Kidney capillary endothelial cell (primary cell): ENCODE measurements around the gene RIMBP3B.
"Not testable (repeated sequence)": the region's sequence is repeated elsewhere in the genome, so short reads cannot be mapped to it uniquely, and the experiment has no call there.

ENCODE experiments used
- DNase-seq: peaks from one replicate; pipeline ENCODE4 v3.0.0-alpha.2; 2018; ENCODE audit warnings: low spot score

The RIMBP3B gene, protein sequence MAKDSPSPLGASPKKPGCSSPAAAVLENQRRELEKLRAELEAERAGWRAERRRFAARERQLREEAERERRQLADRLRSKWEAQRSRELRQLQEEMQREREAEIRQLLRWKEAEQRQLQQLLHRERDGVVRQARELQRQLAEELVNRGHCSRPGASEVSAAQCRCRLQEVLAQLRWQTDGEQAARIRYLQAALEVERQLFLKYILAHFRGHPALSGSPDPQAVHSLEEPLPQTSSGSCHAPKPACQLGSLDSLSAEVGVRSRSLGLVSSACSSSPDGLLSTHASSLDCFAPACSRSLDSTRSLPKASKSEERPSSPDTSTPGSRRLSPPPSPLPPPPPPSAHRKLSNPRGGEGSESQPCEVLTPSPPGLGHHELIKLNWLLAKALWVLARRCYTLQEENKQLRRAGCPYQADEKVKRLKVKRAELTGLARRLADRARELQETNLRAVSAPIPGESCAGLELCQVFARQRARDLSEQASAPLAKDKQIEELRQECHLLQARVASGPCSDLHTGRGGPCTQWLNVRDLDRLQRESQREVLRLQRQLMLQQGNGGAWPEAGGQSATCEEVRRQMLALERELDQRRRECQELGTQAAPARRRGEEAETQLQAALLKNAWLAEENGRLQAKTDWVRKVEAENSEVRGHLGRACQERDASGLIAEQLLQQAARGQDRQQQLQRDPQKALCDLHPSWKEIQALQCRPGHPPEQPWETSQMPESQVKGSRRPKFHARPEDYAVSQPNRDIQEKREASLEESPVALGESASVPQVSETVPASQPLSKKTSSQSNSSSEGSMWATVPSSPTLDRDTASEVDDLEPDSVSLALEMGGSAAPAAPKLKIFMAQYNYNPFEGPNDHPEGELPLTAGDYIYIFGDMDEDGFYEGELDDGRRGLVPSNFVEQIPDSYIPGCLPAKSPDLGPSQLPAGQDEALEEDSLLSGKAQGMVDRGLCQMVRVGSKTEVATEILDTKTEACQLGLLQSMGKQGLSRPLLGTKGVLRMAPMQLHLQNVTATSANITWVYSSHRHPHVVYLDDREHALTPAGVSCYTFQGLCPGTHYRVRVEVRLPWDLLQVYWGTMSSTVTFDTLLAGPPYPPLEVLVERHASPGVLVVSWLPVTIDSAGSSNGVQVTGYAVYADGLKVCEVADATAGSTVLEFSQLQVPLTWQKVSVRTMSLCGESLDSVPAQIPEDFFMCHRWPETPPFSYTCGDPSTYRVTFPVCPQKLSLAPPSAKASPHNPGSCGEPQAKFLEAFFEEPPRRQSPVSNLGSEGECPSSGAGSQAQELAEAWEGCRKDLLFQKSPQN (N-terminal part only)

DNA sequence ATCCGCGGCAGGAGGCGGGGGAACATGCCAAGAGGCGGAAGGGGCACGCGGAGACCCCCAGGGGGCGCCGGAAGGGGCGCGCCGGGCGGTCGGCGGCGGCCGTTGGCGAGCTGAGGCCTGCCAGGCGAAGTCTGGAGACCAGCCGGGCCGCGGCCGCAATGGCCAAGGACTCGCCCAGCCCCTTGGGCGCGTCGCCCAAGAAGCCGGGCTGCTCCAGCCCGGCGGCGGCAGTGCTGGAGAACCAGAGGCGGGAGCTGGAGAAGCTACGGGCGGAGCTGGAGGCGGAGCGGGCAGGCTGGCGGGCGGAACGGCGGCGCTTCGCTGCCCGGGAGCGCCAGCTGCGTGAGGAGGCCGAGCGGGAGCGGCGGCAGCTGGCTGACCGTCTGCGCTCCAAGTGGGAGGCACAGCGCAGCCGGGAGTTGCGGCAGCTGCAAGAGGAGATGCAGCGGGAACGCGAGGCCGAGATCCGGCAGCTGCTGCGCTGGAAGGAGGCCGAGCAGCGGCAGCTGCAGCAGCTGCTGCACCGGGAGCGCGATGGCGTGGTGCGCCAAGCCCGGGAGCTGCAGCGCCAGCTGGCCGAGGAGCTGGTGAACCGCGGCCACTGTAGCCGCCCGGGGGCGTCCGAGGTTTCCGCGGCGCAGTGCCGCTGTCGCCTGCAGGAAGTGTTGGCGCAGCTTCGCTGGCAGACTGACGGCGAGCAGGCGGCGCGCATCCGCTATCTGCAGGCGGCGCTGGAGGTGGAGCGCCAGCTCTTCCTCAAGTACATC, at the start of gene RIMBP3B:
Gene RIMBP3B, plus strand, starts transcription at position 51 of the 767 bp plus-strand sequence. Its CDS starts 108 bp downstream, at position 159.
- not testable (repeated sequence) for DNase-seq

DNA sequence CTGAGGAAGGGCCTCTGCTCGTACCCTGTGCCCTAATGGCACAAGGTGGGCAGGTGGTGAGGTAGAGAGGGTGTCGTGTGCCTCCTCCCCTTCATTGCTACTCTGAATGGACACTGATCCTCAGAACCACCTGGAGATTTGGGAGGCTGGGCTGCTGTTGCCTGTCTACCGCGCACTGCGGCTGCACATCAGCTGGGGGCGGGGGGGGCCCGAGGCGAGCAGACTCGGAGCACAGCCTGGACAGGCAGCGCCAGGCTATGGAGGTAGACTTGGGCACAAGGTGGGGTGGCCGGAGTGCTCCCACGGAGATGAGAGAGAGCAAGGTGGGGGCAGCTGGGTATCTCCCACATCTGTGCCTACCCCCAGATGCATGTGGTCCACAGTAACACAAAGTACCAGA, 26.0 kb upstream of the RIMBP3B start:
- not testable (repeated sequence) for DNase-seq

DNA sequence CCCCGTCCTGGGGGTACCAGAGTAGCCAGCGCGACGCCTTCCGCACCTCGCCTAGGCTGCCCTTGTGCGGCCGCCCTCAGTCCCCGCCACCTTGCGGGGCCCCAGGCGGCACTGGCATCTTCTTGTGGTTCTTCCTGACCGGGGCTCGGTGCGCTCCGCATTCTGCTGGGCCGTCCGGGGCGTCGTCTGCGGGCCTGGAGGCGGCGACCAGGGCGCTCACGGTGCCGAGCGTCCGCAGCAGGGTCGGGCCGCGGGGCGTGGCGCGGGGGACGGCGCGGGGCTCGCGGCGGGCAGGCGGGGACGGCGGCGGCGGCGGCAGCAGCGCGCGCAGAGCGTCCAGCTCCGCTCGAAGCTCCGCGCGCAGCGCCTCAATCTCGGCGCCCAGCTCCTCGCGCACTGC, 23.0 kb upstream of the RIMBP3B start:
- DNase-seq = not testable (repeated sequence)

- not testable (repeated sequence) for DNase-seq
Measured at GRCh38 chr22:21362473-21362872, 21.1 kb upstream of the RIMBP3B start.

DNA sequence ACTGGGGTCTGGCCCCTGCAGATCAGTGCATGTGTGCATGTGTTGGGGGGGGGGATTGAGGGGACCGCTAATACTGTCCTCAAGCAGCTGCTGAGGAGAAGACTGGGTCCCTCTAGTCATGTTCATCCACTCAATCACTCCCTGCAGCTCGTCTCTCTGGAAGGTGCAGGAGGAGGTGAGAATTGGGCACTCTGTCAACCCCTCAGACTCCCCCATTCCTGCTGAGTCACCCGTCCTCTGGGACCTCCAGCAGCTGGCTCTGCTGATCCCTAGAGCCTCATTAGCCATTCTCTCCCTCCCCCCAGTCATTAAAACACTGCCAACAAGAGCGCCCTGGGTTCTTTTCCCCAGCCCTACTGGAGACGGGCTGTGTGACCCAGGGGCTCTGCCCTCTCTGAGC, 20.5 kb upstream of the RIMBP3B start:
- not testable (repeated sequence) for DNase-seq

GRCh38 chr22:21363803-21364202, 19.7 kb upstream of the RIMBP3B start:
- not testable (repeated sequence) for DNase-seq

DNA sequence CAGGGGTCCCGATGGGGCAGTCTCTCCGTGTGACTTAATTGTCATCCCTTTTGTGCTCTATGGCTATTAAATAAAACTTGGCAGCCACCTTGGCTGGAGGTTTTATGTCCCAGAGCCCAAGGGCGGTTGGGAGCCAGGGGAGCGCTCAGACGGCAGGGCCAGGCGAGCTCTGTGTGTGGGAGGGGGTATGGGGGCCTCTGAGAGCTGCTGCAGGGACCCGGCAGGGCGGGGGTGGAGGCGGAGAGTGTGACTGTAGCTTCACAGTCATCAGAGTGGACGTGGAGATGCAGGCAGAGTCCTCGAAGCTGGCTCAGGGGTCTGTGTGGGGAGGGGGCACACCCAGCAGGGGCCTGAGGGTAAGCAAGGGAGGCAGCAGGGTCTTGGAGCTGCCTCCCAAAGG, 19.2 kb upstream of the RIMBP3B start:
- DNase-seq = not testable (repeated sequence)

- not testable (repeated sequence) for DNase-seq
Measured at GRCh38 chr22:21365337-21365736, 18.2 kb upstream of the RIMBP3B start.

DNA sequence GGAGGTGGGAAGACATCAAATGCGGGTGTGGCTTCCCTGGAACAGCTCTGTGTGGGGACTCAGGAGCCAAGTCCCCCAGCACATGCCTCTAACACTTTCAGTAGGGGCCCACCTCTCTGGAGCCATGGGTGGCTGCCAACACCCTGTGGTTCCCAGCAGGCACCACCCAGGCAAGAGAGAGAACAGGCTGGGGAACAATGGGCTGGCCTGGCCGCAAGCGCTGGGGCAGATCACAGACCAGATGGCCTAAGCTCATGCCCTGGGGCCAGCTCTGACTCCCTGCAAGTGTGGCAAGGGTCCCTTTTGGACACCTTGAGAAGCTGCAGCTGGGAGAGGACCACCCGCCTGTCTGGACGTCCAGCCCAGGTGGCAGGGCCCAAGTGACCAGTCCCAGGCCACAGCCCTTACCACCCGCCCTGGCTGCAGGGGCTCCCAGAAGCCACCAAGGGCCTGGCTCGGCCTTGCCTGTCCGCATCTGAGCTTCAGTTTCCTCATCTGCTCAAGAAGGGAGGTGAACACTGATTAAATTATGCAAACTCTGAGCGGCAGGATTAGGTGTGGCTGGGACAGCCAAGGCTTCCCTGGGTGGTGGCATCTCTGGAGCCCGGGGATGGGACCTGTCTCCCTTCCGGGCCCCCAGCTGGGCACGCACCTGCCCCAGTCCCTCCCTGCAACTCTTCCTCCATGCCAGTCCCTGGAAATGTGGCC, 14.8 kb upstream of the RIMBP3B start:
- not testable (repeated sequence) for DNase-seq

DNA sequence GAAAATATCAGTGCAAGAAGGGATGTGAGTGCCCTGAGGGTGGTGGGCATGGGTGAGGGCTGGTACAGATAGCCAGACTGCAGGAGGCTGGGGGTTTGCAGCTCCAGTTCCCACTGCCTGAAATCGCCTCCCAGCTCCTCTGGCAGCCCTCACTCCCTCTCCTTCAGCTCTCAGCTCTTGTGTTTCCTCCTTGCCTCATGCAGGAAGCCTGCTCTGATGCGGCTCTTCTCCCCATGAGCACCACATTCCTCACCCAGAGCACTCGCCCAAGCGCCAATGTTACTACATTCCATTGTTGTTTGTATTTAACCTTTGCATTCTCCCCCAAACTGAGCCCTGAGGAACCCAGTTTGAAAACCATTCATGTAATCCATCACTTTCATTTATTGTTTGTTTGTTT, 7.7 kb upstream of the RIMBP3B start:
- not testable (repeated sequence) for DNase-seq

DNA sequence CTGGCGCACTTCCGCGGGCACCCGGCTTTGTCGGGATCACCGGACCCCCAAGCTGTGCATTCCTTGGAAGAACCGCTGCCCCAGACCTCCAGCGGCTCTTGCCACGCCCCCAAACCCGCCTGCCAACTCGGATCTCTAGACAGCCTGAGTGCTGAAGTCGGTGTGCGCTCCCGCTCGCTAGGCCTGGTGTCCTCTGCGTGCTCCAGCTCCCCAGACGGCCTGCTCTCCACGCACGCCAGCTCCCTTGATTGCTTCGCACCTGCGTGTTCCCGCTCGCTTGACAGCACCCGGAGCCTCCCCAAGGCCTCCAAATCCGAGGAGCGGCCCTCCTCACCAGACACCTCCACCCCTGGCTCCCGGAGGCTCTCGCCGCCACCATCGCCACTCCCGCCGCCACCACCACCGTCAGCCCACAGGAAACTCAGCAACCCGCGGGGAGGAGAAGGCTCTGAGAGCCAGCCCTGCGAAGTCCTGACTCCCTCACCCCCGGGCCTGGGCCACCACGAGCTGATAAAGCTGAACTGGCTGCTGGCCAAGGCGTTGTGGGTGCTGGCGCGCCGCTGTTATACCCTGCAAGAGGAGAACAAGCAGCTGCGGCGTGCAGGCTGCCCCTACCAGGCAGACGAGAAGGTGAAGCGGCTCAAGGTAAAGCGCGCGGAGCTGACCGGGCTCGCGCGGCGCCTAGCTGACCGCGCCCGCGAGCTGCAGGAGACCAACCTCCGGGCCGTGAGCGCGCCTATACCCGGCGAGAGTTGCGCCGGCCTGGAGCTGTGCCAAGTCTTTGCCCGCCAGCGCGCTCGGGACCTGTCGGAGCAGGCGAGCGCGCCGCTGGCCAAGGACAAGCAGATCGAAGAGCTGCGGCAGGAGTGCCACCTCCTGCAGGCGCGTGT, 1.2 kb downstream of the RIMBP3B start:
- DNase-seq = not testable (repeated sequence)

- not testable (repeated sequence) for DNase-seq
Measured at GRCh38 chr22:21389480-21389879, 5.9 kb downstream of the RIMBP3B start.

DNA sequence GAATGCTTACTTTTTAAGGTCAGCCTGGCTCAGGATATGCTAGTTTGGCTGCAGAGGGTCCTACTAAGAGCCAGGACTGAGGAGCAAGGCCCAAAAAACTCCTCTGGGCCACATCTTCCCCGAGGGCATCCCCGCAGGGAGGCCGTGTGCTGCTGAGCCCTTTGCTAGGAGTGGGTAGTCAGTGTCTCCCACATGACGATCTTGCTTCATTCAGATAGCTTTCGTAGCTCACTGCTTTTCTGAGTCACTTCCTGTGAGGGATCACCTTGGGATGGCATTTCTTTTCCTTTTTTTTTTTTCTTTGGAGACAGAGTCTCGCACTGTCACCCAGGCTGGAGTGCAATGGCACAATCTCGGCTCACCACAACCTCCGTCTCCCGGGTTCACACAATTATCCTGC, 6.5 kb downstream of the RIMBP3B start:
- not testable (repeated sequence) for DNase-seq

DNA sequence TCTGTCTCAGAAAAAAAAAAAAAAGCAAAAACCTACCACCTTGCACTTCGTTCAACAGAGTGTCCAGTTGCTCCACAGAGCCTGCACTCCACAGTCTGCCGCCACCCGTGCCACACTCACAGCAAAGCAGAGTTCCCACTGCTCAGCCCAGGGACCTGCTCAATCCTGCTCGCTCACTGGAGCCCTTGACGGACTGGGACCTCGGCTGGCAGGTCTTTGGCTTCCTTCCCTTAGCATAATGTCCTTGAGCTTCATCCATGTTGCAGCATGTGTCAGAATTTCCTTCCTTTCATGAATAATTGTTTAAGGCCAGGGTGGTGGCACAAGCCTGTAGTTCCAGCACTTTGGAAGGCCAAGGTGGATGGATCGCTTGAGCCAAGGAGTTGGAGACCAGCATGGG, 11.1 kb downstream of the RIMBP3B start:
- not testable (repeated sequence) for DNase-seq

DNA sequence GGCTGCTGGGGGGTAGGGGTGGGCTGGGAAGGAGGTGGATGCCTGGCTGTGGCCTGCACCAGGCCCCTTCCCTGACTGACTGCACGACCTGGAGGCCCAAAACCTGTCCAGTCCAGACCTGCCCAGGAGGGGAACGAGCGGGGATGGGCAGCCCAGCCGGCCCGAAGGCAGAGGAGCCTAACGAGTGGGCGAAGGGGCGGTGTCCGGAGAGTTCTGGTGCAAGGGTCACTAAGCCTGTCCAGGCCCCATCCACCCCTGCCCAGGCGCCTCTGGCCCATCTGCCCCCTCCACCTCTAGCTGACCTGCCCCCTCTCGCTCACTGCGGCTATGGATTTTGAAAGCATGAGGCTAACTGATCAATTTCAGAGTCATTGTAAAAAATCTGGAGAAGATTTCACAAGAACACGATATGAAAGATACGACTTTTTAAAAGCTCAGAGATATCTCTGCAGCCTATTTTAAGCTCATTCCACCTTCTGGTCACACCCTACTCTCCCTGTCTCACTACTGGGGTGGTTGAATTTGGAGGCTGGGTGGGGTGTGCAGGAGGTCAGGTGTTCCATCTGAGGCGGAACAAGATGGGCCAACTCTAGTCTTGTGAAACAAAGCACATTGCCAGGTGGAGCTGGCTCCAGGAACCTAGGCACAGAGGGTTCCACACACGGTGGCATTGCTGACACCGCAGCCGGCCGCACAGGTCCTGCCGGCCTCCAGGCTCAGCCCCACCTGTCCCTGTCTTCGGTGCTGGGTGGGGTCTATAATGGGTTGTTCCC, 17.8 kb downstream of the RIMBP3B start:
- not testable (repeated sequence) for DNase-seq

GRCh38 chr22:21402763-21403314, 19.3 kb downstream of the RIMBP3B start:
- not testable (repeated sequence) for DNase-seq

DNA sequence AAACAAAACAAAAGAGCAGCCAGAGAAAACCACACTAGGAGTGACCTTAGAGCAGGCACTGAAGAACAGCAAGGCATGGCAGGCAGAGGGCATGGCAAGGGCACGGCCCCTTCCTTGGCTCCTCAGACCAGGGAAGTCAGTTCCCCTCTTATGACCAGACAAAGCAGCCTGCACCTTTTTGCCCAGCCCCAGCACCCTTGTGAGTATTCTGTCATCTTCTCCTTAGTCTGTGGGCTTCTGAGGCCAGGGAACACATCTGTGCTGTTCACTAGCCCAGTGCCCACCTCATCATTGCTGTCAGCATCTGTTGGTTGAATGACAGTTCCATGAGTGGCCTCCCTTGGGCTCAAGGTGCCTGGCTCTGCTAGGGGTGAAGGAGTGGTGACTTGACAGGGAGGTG, 23.6 kb downstream of the RIMBP3B start:
- DNase-seq = not testable (repeated sequence)

DNA sequence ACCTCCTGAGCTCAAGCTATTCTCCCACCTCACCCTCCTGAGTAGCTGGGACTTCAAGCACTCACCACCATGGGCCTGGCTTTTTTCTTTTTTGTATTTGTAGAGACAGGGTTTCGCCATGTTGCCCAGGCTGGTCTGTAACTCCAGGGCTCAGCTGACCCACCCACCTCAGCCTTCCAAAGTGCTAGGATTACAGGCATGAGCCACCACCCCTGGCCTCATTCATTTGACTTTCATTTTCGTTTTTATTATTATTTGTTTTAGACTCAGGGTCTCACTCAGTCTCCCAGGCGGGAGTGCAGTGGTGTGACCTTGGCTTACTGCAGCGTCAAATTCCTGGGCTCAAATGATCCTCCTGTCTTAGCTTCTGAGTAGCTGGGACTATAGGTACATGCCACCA, 24.2 kb downstream of the RIMBP3B start:
- not testable (repeated sequence) for DNase-seq
